A549 treated with dexamethasone at 1 μM for 4 hours (cell line): Measurements from ENCODE around the gene MARCKSL1. TPM values are rescaled to one million over a fixed set of nuclear protein-coding genes. Genes with fewer than 3 reads are reported as not detected.

Source experiments
- total RNA-seq: library from RNA; stranded (reverse); fragments of 200-300 nt; extraction: Qiagen RNA extraction; gene quantifications from 5 replicates; pipeline ENCODE4 v1.2.3, GENCODE V29; 2022

Gene MARCKSL1
- total RNA-seq = 55.1 to 67.3 TPM (median 65.9 TPM) in 5 replicates

DNA sequence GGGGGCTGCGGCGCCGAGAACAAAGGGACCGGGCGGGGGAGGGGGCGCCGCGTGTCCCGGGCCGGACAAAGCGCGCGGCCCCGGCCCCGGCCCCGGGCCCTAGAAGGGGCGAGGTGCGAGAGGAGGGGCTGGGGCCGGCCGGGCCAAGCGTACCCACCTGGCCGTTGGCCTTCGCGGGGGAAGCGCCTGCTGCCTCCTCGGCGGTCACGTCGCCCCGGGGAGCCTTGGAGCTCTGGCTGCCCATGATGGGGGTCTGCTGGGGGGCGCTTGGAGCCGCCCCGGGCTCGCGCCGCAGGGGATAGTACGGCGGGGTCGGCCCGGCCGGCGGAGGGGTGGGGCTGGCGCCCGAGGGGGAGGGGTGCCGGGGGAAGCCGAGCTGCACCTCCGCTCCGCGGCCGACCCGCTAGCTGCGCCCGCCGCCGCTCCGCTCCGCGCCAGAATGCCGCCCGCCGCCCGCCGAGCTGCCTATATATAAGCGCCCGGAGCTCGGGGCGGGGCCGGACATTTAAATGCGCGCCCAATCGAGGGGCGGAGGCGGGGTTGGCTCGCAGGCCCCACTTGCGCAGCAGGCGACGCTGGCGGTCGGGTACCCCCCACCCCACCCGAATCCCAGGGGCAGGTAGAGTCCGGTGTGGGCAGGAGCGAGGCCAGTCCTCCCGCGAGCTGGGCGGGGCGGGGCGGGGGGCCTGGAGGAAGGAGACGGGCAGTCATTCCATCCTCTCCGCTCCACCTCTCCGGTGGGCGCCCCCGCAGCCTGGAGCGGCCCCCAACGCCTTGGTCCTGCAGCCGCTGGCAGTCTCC is at the start of gene MARCKSL1:
TSS of gene MARCKSL1 (minus strand) at position 444 of the 801 bp plus-strand sequence. CDS start at position 244, 200 bp downstream.

GRCh38 chr1:32362474-32363313 is 26.7 kb upstream of the MARCKSL1 start, which contains the start of the genes FAM229A and TSSK3:
Gene FAM229A, minus strand, starts transcription at chr1:32362485. Its CDS starts 394 bp downstream, at chr1:32362091.
Gene TSSK3, plus strand, starts transcription at chr1:32362539. Its CDS starts 163 bp downstream, at chr1:32362702.

DNA sequence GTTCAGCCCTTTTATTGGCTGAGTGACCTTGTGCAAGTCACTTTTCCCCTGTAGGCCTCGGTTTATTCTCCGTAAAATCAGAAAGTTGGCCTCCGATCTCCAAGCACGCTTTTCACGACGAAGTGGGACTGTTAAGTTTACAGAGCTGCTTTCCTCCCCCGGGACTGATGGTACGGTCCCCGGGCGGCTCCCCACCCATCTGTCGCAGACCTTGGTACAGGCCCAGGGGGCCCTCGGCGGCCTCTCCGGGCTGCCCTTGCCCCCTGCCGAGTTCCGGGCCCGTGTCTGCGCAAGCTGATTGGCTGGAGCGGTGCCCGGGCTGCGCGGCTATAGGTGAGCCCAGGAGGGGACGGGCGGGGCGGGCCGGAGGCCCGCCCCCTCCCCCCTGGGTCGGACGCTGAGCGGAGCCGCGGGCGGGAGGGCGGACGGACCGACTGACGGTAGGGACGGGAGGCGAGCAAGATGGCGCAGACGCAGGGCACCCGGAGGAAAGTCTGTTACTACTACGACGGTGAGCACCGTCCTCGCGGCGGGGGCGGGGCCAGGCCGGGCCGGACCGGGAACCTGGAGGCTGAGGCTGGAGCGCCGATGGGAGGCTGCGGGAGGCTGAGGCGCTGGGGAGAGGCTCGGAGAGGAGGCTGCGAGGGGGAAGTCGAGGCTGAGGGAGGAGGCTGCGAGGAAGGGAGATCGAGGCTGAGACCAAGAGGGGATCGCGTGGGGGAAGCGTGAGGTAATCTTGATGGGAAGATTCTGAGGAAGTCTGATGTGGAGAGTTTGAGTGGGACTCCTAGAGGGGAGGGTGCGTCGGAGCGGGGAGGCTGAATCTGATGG is 44.1 kb downstream of the MARCKSL1 start, which contains the start of gene HDAC1:
TSS of gene HDAC1 (plus strand) at position 376 of the 831 bp plus-strand sequence. CDS start at position 463, 87 bp downstream.

Other genes with a start within 250 kb of the MARCKSL1 start
- gene KPNA6, start 228.2 kb downstream of the MARCKSL1 start, total RNA-seq = 15.9 to 19.6 TPM (median 17.8 TPM) in 5 replicates
- 27.1 to 31.1 TPM (median 30.4 TPM) in 5 replicates for gene TXLNA, start 156.6 kb downstream of the MARCKSL1 start, total RNA-seq
- gene CCDC28B, start 135.6 kb downstream of the MARCKSL1 start, total RNA-seq = 0.71 to 1.5 TPM (median 1.3 TPM) in 5 replicates
- 1.5 to 2.5 TPM (median 1.9 TPM) in 5 replicates for gene IQCC, start 130.6 kb downstream of the MARCKSL1 start, total RNA-seq
- not detected in 5 replicates for gene DCDC2B, start 127.1 kb downstream of the MARCKSL1 start, total RNA-seq
- gene TMEM234, start 113.9 kb downstream of the MARCKSL1 start, total RNA-seq = 7.3 to 9.2 TPM (median 8.5 TPM) in 5 replicates
- 265 to 288 TPM (median 276 TPM) in 5 replicates for gene EIF3I, start 113.8 kb downstream of the MARCKSL1 start, total RNA-seq
- gene FAM167B, start 89.0 kb downstream of the MARCKSL1 start, total RNA-seq = 0.55 to 0.82 TPM (median 0.63 TPM) in 5 replicates
- gene LCK, start 85.0 kb downstream of the MARCKSL1 start, total RNA-seq = 0.07 to 0.11 TPM (median 0.09 TPM) in 3 of 5 replicates, not detected in the others
- 47.9 to 53.4 TPM (median 52.1 TPM) in 5 replicates for gene HDAC1, start 44.1 kb downstream of the MARCKSL1 start, total RNA-seq
- 1.2 to 3.3 TPM (median 2.6 TPM) in 5 replicates for gene FAM229A, start 26.3 kb upstream of the MARCKSL1 start, total RNA-seq
- gene TSSK3, start 26.3 kb upstream of the MARCKSL1 start, total RNA-seq = 0.13 to 0.18 TPM (median 0.15 TPM) in 3 of 5 replicates, not detected in the others
- 17.4 to 21.5 TPM (median 20.1 TPM) in 5 replicates for gene BSDC1, start 58.2 kb upstream of the MARCKSL1 start, total RNA-seq
- not detected in 5 replicates for gene ZBTB8B, start 128.8 kb upstream of the MARCKSL1 start, total RNA-seq
- gene ZBTB8A, start 203.2 kb upstream of the MARCKSL1 start, total RNA-seq = 3.4 to 5.0 TPM (median 4.0 TPM) in 5 replicates